Astrocyte of the cerebellum (primary cell): ENCODE data around the gene RNF227.

Experiments
- DNase-seq: peaks from one replicate; pipeline ENCODE4 v3.0.0-alpha.2; 2011; ENCODE audit warnings: low read depth
- H3K4me3 ChIP-seq: 2 replicates; pipeline ENCODE4 v1.5.1; 2011; ENCODE audit warnings: mild to moderate bottlenecking, low read depth, low read length, moderate library complexity
- CTCF ChIP-seq: IDR thresholded peaks from 2 replicates; pipeline ENCODE4 v1.5.1; 2012; ENCODE audit warnings: low read length, low read depth, moderate library complexity, mild to moderate bottlenecking; ENCODE audit errors: missing control alignments
- in situ Hi-C: cut with HindIII; loops from 2 replicates; pipeline ENCODE4 v1.10.0; 2017; ENCODE audit warnings: low sequenced_read_pairs

The RNF227 gene

GRCh38 chr17:7886227-7887037, 29.7 kb downstream of the RNF227 start:
- no peak for DNase-seq
- in situ Hi-C loops, result no loop called here
- H3K4me3 ChIP-seq, result peak overlapping the region; percentile 84
- no peak for TF ChIP-seq CTCF

- no peak for TF ChIP-seq CTCF
- DNase-seq, result no peak
- H3K4me3 ChIP-seq, result peak overlapping the region; percentile 84
- in situ Hi-C loops, result no loop called here
These were observed 30.5 kb downstream of the RNF227 start for GRCh38 chr17:7885367-7886226.

GRCh38 chr17:7884581-7885366, 31.3 kb downstream of the RNF227 start:
- in situ Hi-C loops, result no loop called here
- H3K4me3 ChIP-seq, result peak overlapping the region; percentile 84
- no peak for TF ChIP-seq CTCF
- no peak for DNase-seq

GRCh38 chr17:7883781-7884386, 32.2 kb downstream of the RNF227 start:
- no peak for TF ChIP-seq CTCF
- peak overlapping the region; percentile 84 for H3K4me3 ChIP-seq

GRCh38 chr17:7882629-7883028, 33.5 kb downstream of the RNF227 start:
- TF ChIP-seq CTCF, result no peak
- no peak overlapping the region for H3K4me3 ChIP-seq
- DNase-seq, result no peak
- in situ Hi-C loops, result no loop called here

More at GRCh38 chr17:7883781-7884386, 32.2 kb downstream of the RNF227 start:
- in situ Hi-C loops, result no loop called here
- no peak for DNase-seq

GRCh38 chr17:7882068-7882467, 34.0 kb downstream of the RNF227 start:
- DNase-seq, result no peak
- in situ Hi-C loops, result no loop called here
- TF ChIP-seq CTCF, result no peak
- H3K4me3 ChIP-seq, result no peak overlapping the region
